Hematopoietic multipotent progenitor cell treated with erythropoietin and hydrocortisone succinate and interleukin-3 and kit ligand, for 6 days (in vitro differentiated cells): Measurements from ENCODE around the gene MALL.
A peak's percentile ranks its signal among the peaks of the same experiment; 100 is the strongest.
"Not testable (repeated sequence)": the region's sequence is repeated elsewhere in the genome, so short reads cannot be mapped to it uniquely, and the experiment has no call there.

Experiments used
- DNase-seq: peaks from one replicate; pipeline ENCODE4 v3.0.0-alpha.2; 2015

The MALL gene

GRCh38 chr2:110097506-110098220 is 18.0 kb downstream of the MALL start:
- no peak for DNase-seq

- DNase-seq: no peak
These were observed 19.5 kb downstream of the MALL start for GRCh38 chr2:110095994-110096633.

- not testable (repeated sequence) for DNase-seq
These were observed 20.6 kb downstream of the MALL start for GRCh38 chr2:110094884-110095534.

- not testable (repeated sequence) for DNase-seq
These were observed 21.7 kb downstream of the MALL start for GRCh38 chr2:110093924-110094323.

- not testable (repeated sequence) for DNase-seq
These were observed 25.5 kb downstream of the MALL start for GRCh38 chr2:110090164-110090563.

- DNase-seq: not testable (repeated sequence)
These were observed 31.9 kb downstream of the MALL start for GRCh38 chr2:110083757-110084156.

- DNase-seq: not testable (repeated sequence)
These were observed 32.5 kb downstream of the MALL start for GRCh38 chr2:110083162-110083561.

GRCh38 chr2:110078104-110078503 is 37.5 kb downstream of the MALL start:
- DNase-seq: not testable (repeated sequence)

GRCh38 chr2:110075896-110076295 is 39.7 kb downstream of the MALL start:
- not testable (repeated sequence) for DNase-seq

- DNase-seq: not testable (repeated sequence)
These were observed 45.8 kb downstream of the MALL start for GRCh38 chr2:110069869-110070268.

GRCh38 chr2:110068153-110068552 is 47.5 kb downstream of the MALL start:
- not testable (repeated sequence) for DNase-seq

GRCh38 chr2:110062332-110062731 is 53.3 kb downstream of the MALL start:
- DNase-seq: not testable (repeated sequence)

GRCh38 chr2:110060550-110060949 is 55.1 kb downstream of the MALL start:
- DNase-seq: not testable (repeated sequence)

- not testable (repeated sequence) for DNase-seq
These were observed 55.8 kb downstream of the MALL start for GRCh38 chr2:110059694-110060358.

GRCh38 chr2:110059009-110059693 is 56.5 kb downstream of the MALL start:
- DNase-seq: not testable (repeated sequence)

GRCh38 chr2:110058034-110058433 is 57.6 kb downstream of the MALL start:
- DNase-seq: not testable (repeated sequence)

- not testable (repeated sequence) for DNase-seq
These were observed 59.7 kb downstream of the MALL start for GRCh38 chr2:110055819-110056408.

- peak; percentile 0 for DNase-seq
These were observed 60.9 kb downstream of the MALL start for GRCh38 chr2:110054521-110055407.

- not testable (repeated sequence) for DNase-seq
These were observed 61.9 kb downstream of the MALL start for GRCh38 chr2:110053688-110054087.

GRCh38 chr2:110052166-110052565 is 63.5 kb downstream of the MALL start:
- not testable (repeated sequence) for DNase-seq

GRCh38 chr2:110050222-110050621 is 65.4 kb downstream of the MALL start:
- DNase-seq: not testable (repeated sequence)
